COLO668 (cell line): ENCODE data around the gene PDHX.

Experiments used
- DNase-seq: peaks from one replicate; lab custom pipeline; 2025; ENCODE audit not compliant: unreplicated experiment; lab: John Stamatoyannopoulos, UW

Gene PDHX

DNA sequence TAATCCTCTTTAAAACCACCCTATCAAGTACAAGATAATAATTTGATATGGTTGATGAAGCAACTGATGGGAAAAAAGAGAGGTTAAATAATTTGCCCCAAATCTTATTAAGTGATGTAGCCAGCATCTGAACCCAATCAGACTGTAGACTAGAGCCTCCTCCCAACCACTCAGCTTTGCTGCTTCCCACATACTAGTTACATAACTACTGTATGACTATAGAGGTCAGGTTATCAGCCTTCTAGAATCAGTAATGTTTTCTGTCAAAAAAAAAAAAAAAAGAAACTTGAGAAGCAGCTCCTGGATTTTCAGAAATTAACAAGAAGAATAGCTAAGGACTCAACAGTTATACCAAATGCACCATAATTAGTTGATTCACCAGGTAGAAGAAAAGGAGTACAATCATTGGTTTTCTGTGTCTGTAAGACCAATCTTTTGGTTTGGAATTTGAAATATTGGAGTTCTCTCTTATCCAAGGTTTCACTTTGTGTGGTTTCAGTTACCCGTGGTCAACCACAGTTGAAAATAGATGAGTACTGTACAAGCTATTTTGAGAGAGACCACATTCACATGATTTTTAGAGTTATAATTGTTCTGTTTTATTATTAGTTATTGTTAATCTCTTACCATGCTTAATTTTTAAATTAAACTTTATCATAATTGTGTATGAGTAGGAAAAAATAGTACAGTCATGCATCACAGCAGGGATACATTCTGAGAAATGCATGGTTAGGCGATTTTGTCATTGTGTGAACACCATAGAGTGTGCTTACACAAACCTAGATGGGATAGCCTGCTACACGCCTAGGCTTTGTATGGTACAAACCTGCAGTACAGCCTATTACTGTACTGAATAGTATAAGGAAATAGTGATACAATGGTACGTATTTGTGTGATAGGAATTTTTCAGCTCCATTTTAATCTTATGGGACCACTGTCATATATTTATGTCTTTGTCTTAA, 72.2 kb downstream of the PDHX start:
- DNase-seq = no peak

DNA sequence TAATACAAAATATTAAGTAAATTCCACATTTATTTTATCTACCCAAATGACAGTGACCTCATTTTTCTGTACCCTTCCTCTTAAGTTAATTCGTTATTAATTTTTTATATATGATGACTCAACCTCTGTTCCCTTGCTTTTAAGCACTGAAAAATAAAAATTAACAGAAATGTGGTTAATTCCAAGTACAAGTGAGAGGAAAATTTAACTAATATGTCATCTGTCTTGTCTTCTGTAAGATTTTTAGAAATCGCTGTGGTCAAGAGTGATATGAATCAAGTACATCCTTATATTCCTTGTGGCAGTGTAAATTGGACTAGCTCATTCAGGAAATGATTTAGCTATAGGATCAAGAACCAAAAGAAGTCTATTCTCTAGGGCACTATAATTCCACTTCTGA, 74.5 kb downstream of the PDHX start:
- DNase-seq = no peak

DNA sequence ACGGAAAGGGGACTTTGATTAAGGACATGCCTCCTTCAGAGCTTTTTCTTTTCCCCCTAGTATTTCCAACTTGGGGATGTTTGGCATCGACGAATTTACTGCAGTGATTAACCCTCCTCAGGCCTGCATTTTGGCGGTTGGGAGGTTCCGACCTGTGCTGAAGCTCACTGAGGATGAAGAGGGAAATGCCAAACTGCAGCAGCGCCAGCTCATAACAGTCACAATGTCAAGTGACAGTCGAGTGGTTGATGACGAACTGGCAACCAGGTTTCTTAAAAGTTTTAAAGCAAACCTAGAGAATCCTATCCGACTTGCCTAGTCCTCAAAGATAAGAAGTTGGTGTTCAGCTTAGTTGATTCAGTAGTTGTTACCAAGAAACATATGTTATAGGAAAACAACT, 78.4 kb downstream of the PDHX start:
- no peak for DNase-seq

DNA sequence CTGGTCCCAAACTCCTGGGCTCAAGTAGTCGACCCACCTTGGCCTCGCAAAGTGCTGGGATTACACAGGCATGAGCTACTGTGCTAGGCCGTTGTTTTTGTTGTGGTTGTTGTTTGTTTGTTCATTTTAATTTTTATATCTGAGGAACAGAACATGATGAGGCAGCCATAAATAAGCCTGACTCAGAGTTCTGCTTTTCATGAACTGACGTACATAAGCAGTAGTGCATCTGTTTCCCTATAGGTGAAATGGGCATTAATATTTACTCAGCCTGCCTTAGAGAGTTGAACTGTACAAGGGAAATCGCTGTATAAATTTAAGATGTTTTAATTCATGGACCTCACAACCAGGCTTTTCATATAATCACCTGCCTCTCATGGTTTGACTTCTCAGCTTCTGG, 80.5 kb downstream of the PDHX start:
- no peak for DNase-seq

DNA sequence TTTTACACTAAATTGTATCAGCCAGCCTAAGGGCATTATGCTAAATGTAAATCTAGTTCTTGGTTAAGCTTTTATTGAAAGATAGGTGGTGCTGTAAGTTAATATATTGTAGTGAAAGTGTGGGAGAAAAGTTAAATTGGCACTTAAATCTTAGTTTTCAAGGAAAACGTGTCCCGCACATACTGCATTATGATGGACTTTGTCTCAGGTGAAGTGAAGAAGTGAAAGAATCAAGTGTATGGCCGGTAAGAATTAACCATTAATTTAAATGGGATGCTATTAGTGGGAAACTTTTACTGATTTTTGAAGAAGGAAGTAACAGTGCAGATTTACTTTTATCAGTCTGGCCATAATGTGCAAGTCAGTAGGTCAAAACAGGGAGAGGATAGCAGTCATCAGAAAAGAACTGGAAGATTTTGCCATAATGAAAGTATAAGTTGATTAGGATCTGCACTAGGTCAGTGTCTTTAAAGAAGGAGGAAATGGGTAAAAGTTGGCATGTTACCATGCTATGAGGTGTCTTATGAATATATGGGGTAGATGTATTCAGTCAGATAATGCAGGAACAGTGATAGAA, 81.6 kb downstream of the PDHX start:
- no peak for DNase-seq

DNA sequence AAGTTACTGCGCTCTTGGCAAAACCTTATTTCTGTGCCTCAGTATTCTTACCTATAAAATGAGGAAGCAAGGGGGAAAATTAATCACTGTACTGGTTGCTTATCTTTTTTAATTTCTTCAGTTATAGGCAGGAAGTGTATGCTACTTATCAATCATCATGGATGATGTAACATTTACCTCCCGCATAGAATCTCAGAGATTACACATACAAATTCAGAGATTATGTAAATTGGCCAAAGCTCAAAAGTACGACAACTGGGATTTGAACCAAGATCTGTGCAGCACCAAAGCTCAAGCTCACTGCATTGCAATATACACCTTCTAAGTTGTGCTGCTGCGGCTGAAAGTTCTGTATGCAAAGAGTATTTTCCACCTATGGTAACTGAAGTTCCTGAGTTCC, 83.0 kb downstream of the PDHX start:
- DNase-seq = no peak

DNA sequence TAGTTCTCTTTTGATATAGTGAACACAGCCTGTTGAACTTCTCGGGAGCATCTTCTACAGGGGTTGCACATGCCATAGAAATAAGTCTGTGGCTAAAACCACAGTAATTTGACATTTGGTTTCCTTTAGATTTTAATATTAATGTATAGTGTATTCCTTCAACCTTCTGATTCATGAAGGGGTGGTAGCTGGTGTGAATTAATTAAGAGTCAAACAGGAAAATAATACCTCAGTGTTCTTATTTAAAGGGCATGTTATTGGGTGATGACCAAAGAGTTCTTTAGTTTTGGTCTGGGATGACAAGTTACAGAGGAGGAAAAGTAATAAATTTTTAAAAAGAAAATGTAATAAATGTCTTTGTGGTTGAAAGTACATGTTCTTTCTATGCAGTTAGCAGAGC, 86.8 kb downstream of the PDHX start:
- DNase-seq = no peak

DNA sequence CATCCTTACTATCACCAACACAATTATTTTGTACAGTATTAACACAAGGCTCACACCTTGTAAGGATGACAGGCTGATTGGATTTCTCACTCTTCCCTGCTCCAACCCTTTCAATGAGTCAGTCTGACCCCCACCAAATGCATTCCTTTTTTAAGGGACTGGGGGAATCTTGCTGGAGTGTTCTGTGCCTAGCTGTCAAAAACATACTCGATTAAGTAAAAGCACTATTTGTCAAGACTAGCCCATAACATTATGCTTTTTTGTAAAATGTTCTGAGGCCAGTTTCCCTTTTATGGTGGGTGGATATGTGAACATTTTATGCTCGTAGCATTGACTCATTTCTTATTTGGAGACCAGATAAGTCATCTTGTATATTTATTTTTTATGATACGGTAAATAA, 87.2 kb downstream of the PDHX start:
- DNase-seq = no peak

DNA sequence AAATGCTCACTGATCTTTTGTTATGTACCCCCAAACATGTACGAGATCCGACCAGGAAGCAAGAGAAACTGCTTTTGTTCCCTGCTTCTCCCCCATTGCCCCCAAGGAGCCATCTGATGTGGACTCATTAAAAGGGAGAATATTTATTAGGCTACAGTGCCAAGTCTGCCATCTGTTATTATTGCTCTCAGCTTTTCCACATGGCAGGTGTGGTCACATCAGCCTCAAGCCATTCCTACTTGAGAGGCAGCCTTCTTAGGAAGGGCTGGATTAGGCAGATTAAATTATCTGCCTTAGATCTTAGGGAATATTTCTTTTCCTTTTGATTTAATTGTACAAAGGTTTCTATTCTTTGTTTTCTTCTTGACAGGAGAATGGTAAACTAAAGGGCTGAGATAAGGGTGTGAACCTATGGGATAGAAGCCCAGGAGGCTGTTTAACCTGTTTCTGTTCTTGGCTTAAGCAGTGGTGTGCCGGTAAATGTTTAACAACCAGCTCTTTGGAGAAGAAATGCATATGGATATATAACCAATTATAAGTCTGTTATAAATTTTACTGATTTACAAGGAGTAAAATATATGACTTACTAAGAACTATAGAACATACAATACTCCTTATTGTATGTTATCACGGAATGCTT, 88.8 kb downstream of the PDHX start:
- DNase-seq = no peak

DNA sequence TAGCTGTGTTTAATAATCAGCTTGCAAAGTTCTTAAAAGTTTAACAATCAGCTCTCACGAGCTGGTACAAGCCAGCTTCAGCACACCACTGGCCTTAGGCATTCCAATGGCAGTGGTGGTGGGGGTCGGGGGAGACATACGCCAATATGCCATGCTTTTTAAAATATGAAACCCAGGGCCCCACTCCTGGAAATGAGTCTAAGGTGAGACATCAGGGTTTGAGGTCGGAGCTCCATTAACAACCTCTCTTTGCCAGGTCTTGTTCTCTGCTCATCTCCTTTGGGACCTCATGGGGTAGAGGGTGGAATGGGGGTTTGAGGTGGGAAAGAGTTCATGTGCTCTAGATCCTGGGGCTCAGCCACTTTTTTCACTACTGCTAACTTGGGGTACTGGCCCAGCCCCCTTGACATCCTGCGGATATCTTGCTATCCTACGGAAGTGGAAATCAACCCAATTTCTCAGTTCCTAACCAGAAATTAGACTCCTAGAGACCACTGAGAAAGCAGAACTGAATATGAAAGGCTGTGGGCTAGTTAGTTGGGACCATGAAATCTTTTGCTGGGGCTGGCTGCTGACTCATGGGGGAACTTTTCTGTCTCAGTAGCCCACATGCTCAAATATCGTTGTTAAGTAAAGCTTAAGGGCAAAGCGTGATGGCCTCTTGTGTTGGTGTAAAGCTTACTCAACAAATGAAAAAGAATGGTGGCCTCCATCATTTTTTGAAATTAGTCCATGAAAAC, 90.1 kb downstream of the PDHX start:
- DNase-seq = no peak

DNA sequence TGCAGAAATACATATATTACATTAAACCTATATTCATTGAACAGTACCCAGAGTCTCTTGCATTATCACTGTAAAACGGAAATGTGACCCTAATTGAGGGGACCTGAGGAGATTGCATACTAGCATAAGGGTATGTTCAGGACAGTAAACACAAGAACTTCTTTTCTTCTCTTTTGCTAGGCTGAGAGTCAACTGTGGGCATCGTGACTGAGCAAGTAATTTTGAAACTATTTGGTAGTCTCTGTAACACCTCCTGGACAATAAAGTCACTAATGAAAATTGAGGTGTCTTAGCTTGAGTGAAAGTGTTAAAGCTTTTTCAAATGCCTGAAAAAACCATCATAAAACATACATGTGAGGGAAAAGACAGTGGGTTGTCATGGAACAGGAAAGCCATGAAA, 90.9 kb downstream of the PDHX start:
- no peak for DNase-seq

DNA sequence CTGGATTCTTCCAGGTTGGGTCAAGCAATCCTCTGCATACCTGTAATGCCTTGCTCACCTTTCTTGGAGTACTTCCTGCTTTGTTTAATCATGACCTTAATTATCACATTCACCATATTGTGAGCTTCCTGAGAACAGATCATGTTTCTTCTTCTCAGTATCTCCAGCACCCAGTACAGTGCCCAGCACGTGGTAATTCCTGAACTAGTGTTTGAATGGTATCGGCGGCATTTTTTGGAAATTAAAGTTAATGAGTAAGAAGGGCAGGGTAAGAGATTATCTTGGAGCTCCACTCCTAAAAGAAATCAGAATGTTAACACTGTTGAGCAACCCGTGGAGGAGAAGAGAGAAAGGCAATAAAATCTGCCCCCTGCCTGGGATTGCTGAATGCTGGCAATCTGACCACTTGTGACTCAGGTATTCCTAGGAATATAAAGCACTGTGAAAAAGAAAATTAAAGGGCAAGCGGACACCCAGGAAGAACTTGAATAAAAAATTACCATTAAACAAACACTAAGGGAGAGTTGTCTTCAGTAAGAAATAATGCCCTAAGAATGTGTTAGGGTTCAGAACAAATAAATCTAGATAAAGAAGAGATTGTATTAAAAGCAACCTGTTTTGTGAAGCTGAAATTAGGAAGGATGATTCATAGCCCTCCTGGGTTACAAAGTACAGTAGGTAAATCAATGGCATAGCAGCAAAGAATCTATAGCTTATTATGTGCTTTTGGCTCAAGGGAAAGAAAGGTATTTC, 92.9 kb downstream of the PDHX start:
- no peak for DNase-seq

DNA sequence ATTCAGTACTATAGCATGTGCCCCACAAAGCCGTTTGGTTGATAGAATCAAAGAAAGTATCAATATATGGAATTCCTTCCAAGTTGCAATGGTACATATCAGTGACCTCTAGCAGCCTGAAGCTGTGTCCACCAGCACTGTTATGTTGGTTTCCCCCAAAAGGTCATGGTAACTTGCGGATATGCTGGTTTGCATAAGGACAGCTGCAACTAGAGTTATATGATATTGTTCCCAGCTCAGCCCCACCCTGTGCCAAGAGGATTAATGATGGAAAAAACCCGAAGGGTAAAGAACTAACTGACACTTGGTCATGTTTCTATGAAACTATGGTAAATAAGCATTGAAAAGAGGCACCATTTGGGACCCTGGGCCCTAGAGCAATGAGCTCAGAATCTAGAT, 93.5 kb downstream of the PDHX start:
- DNase-seq = peak; percentile 35

DNA sequence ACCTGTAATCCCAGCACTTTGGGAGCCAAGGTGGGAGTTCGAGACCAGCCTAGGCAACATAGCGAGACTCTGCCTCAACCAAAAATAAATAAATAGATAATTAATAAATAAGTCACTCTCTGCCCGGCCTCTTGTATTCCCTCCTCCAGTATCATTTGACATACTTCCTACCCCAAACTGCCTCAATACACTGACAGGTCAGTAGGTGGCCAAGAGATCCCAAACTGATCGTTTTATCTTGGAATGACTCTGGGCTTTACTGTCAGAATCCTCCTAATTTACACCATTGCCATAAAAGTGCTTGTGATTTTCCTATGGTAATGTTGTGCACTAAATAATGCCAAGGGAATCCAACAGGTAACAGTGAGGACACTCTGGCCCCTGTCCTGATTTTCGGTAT, 94.2 kb downstream of the PDHX start:
- no peak for DNase-seq

DNA sequence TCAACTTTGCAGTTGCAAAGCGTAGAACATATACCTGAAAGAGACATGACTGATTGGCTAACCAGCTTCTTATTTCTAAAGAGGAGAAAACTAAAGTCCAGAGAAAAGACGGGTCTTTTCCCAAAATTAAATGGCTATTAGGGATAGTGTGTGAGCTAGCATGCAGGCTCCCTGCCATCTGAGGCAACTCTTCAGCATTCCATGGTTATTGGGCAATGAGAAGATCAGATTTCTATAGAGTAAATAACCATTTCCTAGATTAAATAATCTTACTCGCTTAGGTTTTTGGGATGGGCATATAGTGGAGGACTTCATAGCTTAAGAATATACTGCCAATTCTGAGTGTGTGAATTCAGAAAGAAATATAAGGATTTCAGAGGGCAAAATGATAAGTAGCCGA, 95.0 kb downstream of the PDHX start:
- DNase-seq = no peak

DNA sequence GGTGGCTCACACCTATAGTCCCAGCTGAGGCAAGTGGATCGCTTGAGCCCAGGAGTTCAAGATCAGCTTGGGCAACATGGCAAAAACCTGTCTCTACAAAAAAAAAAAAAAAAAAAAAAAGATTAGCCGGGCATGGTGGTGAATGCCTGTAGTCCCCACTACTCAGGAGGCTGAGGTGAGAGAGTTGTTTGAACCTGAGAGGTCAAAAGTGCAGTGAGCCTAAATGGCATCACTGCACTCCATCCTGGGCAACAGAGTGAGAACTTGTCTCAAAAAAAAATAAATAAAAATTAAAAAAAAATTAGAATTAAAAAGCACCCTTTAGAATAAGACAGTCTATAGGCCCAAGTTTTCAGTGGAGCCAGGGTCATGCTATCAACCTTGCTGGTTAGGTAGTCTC, 95.5 kb downstream of the PDHX start:
- no peak for DNase-seq

DNA sequence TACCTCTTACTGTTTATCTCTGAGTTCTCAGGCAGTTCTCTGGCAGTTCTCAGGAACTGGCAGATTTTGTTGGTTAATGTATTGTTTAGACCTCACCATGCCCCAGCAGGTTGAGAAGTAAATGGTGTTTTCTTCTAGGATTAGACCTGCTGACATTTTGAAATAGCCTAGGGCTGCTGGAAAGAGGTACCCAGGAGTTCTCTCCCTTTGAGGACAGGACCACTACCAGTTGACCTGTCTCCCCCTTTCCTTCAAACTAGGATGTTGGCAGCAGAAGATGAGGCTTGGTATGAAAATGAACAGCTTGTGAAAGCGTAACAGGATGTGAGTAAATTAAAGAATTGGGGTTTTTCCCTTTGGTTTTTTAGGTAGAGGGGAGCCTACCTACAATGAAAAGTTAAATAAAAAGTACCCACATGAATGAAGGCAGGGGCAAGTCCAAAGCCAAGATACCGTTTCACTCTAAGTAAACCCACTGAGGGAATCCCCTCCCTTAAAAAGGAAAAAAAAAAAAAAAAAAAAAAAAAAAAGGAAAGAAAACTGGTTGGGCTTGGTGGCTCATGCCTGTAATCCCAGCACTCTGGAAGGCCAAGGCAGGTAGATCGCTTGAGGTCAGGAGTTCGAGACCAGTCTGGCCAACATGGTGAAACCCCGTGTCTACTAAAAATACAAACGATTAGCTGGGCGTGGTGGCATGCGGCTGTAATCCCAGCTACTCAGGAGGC, 96.2 kb downstream of the PDHX start:
- DNase-seq = no peak

DNA sequence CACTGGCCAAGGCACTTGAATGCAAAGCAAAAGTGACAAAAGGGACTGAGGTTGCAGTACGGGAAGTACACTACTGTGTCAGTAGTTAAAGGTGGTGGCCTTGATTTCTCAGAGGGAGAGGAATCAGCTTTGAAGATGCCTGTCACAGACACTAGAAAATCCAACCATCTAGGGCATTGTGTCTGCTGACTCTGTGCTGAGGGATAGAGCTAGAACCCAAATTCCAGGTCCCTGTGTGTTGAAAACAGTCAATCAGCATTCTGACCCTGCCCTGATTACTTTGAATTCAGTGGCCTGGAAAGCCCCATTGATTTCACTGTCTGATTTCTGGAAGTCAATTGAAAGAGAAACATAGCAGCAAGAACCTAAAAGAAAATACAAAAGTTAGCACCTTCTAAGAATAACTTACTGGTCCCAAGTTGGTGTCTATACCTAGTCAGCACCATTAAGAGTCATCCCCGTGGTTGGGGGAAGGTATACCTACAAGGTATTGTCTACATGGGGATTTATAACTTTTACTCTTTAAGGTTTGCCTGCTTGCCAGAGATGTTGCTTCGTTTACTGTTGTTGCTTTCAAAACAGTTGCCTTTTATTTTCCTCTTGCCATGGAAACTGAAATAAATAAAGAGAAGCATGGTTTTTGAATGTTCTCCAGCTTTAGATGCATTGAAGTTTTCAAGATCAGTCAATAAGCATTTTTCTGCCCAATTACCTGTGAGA, 97.3 kb downstream of the PDHX start:
- no peak for DNase-seq

DNA sequence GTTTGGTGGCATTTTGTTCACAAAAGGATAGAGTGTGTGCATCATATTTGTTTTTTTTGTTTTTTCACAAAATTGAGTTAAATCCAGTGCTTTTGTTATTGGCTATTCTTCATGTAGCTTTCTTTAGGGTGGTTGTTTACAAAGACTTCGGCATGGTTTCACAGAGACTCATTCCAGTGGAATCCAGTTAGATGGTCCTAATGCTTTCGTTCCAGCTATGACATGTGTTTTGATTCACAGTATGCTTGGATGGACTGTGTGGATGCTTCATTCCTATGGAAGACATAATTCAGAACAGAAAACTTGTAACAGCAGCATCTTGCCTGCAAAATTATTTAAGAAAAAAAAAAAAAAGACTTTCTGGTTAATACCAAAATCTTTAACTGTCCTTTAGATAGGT, 97.9 kb downstream of the PDHX start:
- no peak for DNase-seq
